Suprapubic skin (tissue), 4 donors: ENCODE data around the gene CLDN22.

Source experiments
- CTCF ChIP-seq, 2 donors: fragments of 200-600 bp in 1 of 2; fragments of 450-650 bp in 1 of 2; sonication (generic) in 1 of 2; IDR thresholded peaks; one replicate each; pipeline ENCODE4 v1.5.1; 2016 to 2019; ENCODE audit warnings: antibody characterized with exemption in 2 of 2, mild to moderate bottlenecking in 1 of 2, moderate library complexity in 1 of 2
- EP300 ChIP-seq: sonication (generic); formaldehyde crosslinking; IDR thresholded peaks from one replicate; pipeline ENCODE4 v1.6.1; 2017; ENCODE audit warnings: antibody characterized with exemption
- POLR2A ChIP-seq, 2 donors: fragments of 450-650 bp; IDR thresholded peaks; one replicate each; pipeline ENCODE4 v1.6.1; 2017; ENCODE audit warnings: antibody characterized with exemption in 2 of 2, mild to moderate bottlenecking in 2 of 2, moderate library complexity in 2 of 2
- POLR2AphosphoS5 ChIP-seq, 3 donors: sonication (generic); formaldehyde crosslinking; IDR thresholded peaks; one replicate each; pipeline ENCODE4 v1.6.1; 2017; ENCODE audit warnings: antibody characterized with exemption in 3 of 3

DNA sequence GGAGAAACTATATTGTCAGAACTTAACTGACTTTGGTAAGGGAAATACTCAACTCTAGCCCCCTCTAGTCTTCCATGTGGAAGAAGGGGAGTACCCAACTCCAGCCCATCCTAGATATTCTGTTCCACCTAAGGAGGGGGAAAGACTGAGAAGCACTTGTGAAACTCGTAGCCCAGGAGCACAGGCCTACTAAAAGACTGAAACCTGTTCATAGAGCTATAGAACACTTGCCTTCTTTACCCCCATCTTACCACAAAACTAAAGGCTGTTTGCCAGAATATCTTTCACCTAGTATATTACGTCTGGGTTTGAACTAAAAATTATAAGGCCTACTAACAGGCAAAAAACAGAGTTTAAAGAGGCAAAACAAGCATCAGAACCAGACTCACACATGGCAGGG is 15.5 kb downstream of the CLDN22 start:
- TF ChIP-seq CTCF (IDR thresholded peaks at IDR 0.05) (no peak), POLR2A (IDR thresholded peaks at IDR 0.05) (no peak), POLR2AphosphoS5 (IDR thresholded peaks at IDR 0.05) (no peak), EP300 (no peak)
